Parathyroid adenoma (tissue), 2 donors: ENCODE data around the gene SARM1.

Experiments used
- H2AFZ ChIP-seq: fragments of 300-600 bp; sonication (generic); one replicate; pipeline ENCODE4 v1.7.0; 2017; ENCODE audit warnings: antibody characterized with exemption, mild to moderate bottlenecking
- H3K27ac ChIP-seq: fragments of 300-600 bp; sonication (generic); one replicate; pipeline ENCODE4 v1.7.0; 2017
- H3K27me3 ChIP-seq: fragments of 300-600 bp; sonication (generic); one replicate; pipeline ENCODE4 v1.7.0; 2017; ENCODE audit warnings: low read length; ENCODE audit not compliant: control insufficient read depth, insufficient read depth
- H3K36me3 ChIP-seq: fragments of 300-600 bp; sonication (generic); one replicate; pipeline ENCODE4 v1.7.0; 2017; ENCODE audit warnings: low read length; ENCODE audit not compliant: control insufficient read depth, insufficient read depth
- H3K4me1 ChIP-seq: fragments of 300-600 bp; sonication (generic); one replicate; pipeline ENCODE4 v1.7.0; 2017; ENCODE audit warnings: control low read depth
- H3K4me2 ChIP-seq: fragments of 300-600 bp; sonication (generic); one replicate; pipeline ENCODE4 v1.7.0; 2017; ENCODE audit warnings: low read length
- H3K4me3 ChIP-seq: fragments of 300-600 bp; sonication (generic); one replicate; pipeline ENCODE4 v1.7.0; 2017; ENCODE audit warnings: low read depth, low read length
- H3K79me2 ChIP-seq: fragments of 300-600 bp; sonication (generic); one replicate; pipeline ENCODE4 v1.7.0; 2017; ENCODE audit warnings: control low read depth
- H3K9ac ChIP-seq: fragments of 300-600 bp; sonication (generic); one replicate; pipeline ENCODE4 v1.7.0; 2017; ENCODE audit warnings: mild to moderate bottlenecking
- H3K9me3 ChIP-seq: fragments of 300-600 bp; sonication (generic); one replicate; pipeline ENCODE4 v1.7.0; 2017; ENCODE audit warnings: low read length; ENCODE audit not compliant: control insufficient read depth
- TF ChIP-seq, protein P1 (sequence below): fragments of 300-600 bp; sonication (generic); IDR thresholded peaks from one replicate; pipeline ENCODE4 v1.7.0; 2017; ENCODE audit warnings: antibody characterized with exemption, mild to moderate bottlenecking
- donor health status: primary hyperparathyroidism.

SARM1 gene

DNA sequence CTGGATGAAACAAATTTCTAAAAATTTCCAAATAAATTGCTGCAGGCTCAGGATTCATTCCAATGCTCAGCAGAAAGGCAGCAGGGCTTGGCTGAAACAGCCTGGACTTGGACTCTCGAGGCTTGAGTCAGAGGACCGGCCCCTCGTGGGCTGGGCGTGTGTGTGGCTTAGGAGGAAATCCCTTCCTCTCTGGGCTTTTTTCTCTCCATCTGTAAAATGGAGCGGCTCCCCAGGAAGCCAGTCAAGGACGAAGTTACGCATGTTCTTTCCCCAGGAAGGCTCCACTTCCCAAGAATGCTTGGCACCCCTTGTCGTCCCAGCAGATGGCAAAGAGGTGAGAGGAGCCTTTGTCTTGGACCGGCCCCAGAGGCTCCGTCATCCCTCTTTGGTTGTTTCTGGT is 21.0 kb downstream of the SARM1 start:
- Histone ChIP-seq H3K27me3 (no peaks in the 10 kb centered on the region), H3K9me3 (no peaks in the 10 kb centered on the region), H3K4me3 (no peak overlapping the region), H3K4me1 (no peaks in the 10 kb centered on the region), H3K27ac (no peak overlapping the region), H3K36me3 (no peaks in the 10 kb centered on the region), H3K4me2 (no peak overlapping the region), H2AFZ (no peak overlapping the region), H3K79me2 (no peaks in the 10 kb centered on the region), H3K9ac (no peak overlapping the region)
- TF ChIP-seq, protein P1, sequence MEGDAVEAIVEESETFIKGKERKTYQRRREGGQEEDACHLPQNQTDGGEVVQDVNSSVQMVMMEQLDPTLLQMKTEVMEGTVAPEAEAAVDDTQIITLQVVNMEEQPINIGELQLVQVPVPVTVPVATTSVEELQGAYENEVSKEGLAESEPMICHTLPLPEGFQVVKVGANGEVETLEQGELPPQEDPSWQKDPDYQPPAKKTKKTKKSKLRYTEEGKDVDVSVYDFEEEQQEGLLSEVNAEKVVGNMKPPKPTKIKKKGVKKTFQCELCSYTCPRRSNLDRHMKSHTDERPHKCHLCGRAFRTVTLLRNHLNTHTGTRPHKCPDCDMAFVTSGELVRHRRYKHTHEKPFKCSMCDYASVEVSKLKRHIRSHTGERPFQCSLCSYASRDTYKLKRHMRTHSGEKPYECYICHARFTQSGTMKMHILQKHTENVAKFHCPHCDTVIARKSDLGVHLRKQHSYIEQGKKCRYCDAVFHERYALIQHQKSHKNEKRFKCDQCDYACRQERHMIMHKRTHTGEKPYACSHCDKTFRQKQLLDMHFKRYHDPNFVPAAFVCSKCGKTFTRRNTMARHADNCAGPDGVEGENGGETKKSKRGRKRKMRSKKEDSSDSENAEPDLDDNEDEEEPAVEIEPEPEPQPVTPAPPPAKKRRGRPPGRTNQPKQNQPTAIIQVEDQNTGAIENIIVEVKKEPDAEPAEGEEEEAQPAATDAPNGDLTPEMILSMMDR: no peak

DNA sequence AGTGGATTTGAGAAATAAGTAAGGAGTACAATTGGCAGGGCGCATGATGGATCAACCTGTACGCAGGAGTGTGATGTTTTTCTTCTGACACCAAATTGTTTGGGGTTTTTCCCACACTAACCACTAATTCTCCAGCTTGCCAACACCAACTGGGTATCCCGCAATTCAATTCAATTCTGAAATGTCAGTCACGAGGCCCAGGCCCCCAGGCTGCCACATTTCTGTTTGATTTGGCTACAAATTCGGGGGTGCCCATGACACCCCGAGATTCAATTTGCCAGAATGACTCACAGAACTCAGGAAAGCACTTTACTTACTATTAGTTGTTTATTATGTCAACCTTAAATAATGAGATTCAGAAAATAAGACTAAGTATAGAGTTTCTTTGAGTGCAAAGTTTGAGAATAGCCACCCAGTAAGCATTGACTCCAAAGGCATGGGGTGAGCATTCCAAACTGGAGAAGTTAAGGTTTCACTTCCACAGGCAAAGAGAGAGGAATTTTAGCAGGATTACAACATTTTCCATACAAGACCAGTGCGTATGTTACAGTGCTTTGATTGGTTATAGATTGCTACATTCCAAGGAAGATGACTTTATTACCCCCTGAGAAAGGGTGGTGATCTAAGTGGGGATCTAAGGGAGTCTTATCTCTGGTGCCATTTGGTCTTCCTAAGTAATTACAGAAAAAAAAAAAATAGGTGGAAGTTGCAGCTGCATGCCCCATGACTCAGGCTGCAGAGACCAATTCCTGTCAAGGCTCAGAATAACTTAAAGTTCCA is 23.0 kb downstream of the SARM1 start:
- Histone ChIP-seq H3K27me3 (no peaks in the 10 kb centered on the region), H3K4me3 (no peak overlapping the region), H3K27ac (no peak overlapping the region), H3K36me3 (no peaks in the 10 kb centered on the region), H3K79me2 (no peaks in the 10 kb centered on the region), H3K4me2 (no peak overlapping the region), H3K9me3 (no peaks in the 10 kb centered on the region), H3K4me1 (no peaks in the 10 kb centered on the region), H2AFZ (no peak overlapping the region), H3K9ac (no peak overlapping the region)
- TF ChIP-seq, protein P1: no peak

DNA sequence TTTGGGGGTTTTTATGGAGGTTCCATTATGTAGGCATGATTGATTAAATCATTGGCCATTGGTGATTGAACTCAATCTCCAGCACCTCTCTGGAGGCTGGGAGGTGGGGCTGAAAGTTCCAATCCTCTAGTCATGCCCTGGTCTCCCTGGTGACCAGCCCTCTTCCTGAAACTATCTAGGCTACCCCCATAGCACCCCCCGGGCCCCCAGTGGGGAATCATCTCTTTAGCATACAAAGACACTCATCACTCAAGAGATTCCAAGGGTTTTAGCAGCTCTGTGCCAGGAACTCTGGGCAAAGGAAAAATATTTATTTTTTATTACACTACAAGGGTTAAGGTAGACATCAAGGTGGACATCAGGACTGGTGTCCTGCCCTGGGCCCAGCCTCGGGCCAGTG is 23.9 kb downstream of the SARM1 start:
- TF ChIP-seq, protein P1: no peak
- no peaks in the 10 kb centered on the region for H3K4me1 ChIP-seq
- no peak overlapping the region for H3K4me2 ChIP-seq
- no peak overlapping the region for H3K9ac ChIP-seq
- no peak overlapping the region for H3K4me3 ChIP-seq
- H3K79me2 ChIP-seq: no peaks in the 10 kb centered on the region
- no peaks in the 10 kb centered on the region for H3K9me3 ChIP-seq
- H2AFZ ChIP-seq: no peak overlapping the region
- no peak overlapping the region for H3K27ac ChIP-seq
- H3K27me3 ChIP-seq: no peaks in the 10 kb centered on the region
- no peaks in the 10 kb centered on the region for H3K36me3 ChIP-seq

DNA sequence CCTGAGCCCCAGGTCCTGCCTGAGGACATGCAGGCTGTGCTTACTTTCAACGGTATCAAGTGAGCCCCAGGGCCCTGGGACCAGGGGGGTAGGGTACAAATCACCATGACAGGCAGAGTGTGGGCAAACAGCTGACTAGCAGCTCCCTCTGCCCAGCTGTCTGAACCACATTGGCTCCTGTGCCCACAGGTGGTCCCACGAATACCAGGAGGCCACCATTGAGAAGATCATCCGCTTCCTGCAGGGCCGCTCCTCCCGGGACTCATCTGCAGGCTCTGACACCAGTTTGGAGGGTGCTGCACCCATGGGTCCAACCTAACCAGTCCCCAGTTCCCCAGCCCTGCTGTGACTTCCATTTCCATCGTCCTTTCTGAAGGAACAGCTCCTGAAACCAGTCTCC is 24.5 kb downstream of the SARM1 start:
- Histone ChIP-seq H3K79me2 (no peaks in the 10 kb centered on the region), H3K9ac (no peak overlapping the region), H3K4me3 (no peak overlapping the region), H3K4me2 (no peak overlapping the region), H3K9me3 (no peaks in the 10 kb centered on the region), H3K27me3 (no peaks in the 10 kb centered on the region), H2AFZ (no peak overlapping the region), H3K4me1 (no peaks in the 10 kb centered on the region), H3K36me3 (no peaks in the 10 kb centered on the region), H3K27ac (no peak overlapping the region)
- TF ChIP-seq, protein P1: no peak
